HuH-7 (cell line): Measurements from ENCODE around the gene VPS37C.
A peak's percentile ranks its signal among the peaks of the same experiment; 100 is the strongest.
"Not testable (repeated sequence)": the region's sequence is repeated elsewhere in the genome, so short reads cannot be mapped to it uniquely, and the experiment has no call there.

ENCODE experiments used
- DNase-seq: peaks from one replicate; pipeline ENCODE4 v3.0.0; 2011; ENCODE audit warnings: low spot score

VPS37C gene

GRCh38 chr11:61174949-61175348 is 13.7 kb upstream of the VPS37C start:
- no peak for DNase-seq

GRCh38 chr11:61174273-61174672 is 13.0 kb upstream of the VPS37C start:
- no peak for DNase-seq

GRCh38 chr11:61173456-61173855 is 12.2 kb upstream of the VPS37C start:
- peak; percentile 54 for DNase-seq

- DNase-seq: no peak
Observed at GRCh38 chr11:61172888-61173287, 11.7 kb upstream of the VPS37C start.

DNA sequence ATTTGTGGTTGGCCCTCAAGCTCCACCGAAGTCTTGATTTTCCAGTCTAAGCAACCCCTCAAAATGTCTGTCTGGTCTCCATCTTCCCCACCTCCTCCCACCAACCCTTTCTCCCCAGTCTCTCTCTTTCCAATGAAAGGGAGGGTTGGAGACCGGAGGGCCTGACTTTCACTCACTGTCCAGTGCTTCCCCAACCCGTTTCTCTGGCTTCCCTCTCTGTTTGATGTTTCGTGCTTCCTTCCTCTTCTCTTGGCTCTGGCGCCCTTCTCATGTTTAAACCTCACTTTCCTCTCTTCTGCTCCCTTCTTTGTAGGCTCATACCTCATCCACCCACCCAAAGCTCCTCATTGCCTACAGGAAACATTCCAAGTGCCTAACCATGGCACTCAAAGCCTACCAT is 11.1 kb upstream of the VPS37C start:
- DNase-seq: no peak

GRCh38 chr11:61171907-61172306 is 10.7 kb upstream of the VPS37C start:
- DNase-seq: no peak

DNA sequence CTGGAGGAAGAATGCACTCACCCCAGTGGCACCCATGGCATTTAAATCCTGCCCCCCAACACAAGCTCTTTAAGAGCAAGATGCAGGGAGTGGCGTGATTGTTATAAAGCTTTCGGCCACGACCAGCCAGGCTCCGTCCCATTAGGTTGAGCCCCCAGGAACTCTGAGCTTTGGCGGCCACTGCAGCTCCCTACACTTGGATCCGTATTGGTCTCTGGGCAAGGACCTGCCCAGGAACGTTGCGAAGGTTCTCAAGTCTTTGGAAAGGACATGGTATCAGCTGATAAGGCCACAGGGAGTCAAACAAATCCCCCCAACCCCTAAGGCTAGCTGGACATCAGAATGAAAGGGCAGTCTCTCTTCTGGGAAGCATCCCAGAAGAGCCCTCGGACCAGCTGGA is 9.3 kb upstream of the VPS37C start:
- DNase-seq: no peak

DNA sequence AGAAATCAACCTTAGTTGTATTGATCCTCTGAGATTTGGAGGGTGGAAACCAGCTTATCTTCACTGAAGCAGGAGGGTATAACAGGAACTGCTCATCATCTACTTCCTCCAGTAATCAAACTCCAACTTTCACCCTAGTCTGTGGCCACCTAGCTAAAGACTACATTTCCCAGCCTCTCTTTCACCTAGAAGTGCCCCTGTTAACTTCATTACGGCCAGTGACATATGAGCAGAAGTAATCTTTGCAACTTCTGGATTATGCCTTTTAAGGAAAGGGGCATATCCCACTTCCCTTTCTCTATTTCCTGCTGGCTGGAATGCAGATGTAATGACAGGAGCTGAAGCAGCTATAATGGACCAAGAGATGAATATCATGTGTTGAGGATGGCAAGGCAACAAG is 7.6 kb upstream of the VPS37C start:
- no peak for DNase-seq

- no peak for DNase-seq
Observed at GRCh38 chr11:61168042-61168688, 6.9 kb upstream of the VPS37C start.

DNA sequence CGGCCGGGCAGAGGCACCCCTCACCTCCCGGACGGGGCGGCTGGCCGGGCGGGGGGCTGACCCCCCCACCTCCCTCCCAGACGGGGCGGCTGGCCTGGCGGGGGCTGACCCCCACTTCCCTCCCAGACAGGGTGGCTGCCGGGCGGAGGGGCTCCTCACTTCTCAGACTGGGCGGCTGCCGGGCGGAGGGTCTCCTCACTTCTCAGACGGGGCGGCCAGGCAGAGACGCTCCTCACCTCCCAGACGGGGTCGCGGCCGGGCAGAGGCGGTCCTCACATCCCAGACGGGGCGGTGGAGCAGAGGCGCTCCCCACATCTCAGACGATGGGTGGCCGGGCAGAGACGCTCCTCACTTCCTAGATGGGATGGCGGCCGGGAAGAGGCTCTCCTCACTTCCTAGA is 5.1 kb upstream of the VPS37C start:
- DNase-seq: not testable (repeated sequence)

DNA sequence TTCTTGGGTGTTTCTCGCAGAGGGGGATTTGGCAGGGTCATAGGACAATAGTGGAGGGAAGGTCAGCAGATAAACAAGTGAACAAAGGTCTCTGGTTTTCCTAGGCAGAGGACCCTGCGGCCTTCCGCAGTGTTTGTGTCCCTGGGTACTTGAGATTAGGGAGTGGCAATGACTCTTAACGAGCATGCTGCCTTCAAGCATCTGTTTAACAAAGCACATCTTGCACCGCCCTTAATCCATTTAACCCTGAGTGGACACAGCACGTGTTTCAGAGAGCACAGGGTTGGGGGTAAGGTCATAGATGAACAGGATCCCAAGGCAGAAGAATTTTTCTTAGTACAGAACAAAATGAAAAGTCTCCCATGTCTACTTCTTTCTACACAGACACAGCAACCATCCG is 4.6 kb upstream of the VPS37C start:
- DNase-seq: not testable (repeated sequence)

DNA sequence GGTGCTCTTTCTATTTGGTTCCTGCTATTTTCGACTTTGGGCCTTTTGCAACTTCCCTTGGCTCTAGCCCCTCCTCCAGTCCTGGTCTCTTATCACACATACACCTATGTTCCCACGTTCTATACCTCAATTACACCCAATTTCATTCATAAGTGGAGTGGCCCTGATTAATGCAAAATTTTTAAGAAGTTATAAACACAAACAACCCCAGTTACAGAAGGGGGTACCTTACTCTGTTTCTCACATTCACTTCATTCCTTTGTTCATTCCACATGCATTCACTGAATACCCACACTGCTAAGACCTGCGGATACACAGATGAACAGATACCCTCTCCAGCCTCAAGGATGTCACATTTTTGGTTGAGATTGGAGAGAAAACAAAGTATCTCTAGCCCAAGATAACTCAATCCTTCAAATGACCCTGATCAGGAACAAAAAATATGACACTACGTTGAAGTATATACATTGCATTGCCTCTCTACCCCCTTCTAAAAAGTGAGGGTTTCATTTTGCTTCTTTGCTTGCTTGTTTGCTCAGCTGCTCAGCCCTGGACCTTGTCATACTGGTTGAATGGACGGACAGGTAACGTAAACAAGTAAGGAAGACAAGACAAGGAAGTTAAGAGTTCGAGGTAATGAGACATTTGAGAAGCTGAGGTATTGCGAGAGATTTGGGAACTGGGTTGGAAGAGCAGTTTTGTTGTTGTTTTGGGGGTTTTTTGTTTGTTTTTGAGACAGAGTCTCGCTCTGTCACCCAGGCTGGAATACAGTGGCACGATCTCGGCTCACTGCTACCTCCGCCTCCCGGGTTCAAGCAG is 3.6 kb upstream of the VPS37C start:
- DNase-seq: no peak

DNA sequence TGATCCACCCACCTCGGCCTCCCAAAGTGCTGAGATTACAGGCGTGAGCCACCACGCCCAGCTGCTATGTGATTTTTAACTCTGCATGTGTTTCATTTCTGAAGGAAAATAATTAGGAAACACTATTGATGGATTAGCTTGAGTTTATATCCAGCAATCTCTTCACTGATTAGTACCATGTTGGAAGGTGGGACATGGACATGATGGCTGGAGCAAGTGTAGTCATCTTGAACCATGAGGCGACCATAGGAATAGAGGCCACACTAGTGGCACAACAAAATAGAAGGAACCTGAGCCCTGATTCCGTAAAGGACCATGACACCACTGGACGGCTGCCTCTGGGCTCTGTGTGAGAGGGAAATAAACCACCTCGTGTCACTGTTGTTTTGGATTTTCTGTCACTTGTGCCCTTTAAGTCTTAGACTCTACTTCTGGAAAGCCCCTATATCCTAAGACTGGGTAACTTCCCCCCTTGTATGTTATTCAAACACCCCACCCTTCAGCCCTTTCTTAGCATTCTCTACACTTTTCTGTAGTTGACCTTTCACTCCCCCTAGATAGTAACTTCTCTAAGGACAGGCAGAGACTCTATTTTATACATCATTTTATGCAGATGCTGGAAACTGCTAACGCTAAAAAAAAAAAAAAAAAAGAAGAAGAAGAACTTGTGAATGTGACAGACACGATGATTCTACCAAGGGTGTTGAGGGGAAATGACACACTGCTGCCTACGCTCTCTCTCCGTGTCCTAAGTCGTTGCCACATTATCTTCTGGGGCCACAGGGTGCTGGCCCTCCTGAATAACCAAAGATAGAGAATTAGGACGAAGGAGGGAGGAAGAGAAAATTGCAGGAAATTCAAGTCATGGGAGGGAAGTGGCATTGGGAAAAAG is 2.7 kb upstream of the VPS37C start:
- DNase-seq: no peak

GRCh38 chr11:61163021-61163420 is 1.8 kb upstream of the VPS37C start:
- no peak for DNase-seq

- peak; percentile 86 for DNase-seq
Observed at GRCh38 chr11:61162092-61162941, 1.1 kb upstream of the VPS37C start.

- DNase-seq: no peak
Observed at GRCh38 chr11:61160487-61161189, 588 bp downstream of the VPS37C start.

- DNase-seq: no peak
Observed at GRCh38 chr11:61158691-61159381, 2.4 kb downstream of the VPS37C start.

- DNase-seq: no peak
Observed at GRCh38 chr11:61157743-61158142, 3.5 kb downstream of the VPS37C start.

GRCh38 chr11:61155741-61156140 is 5.5 kb downstream of the VPS37C start:
- DNase-seq: no peak

DNA sequence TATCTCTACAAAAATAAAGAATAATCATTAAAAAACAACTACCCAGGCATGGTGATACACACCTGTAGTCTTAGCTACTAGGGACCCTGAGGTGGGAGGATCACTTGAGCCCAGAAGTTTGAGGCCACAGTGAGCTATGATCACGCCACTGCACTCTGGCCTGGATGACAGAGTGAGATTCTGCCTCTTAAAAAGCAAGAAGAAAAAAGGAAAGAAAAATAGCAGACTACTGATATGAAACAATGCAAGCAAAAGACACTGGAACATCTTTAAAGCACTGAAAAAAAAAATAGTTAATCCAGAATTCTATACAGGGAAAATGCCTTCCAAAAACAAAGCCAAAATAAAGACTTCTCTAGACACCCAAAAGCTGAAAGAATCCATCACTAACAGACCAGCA is 5.9 kb downstream of the VPS37C start:
- DNase-seq: no peak

GRCh38 chr11:61154528-61154927 is 6.7 kb downstream of the VPS37C start:
- DNase-seq: no peak
